ENCODE results near the gene CCDC141. TPM values are rescaled to one million over a fixed set of nuclear protein-coding genes. Genes with fewer than 3 reads are reported as not detected.

CCDC141 gene
- total and polyA plus RNA-seq, 12 donors: 5.2 to 379 (median 224) TPM

DNA sequence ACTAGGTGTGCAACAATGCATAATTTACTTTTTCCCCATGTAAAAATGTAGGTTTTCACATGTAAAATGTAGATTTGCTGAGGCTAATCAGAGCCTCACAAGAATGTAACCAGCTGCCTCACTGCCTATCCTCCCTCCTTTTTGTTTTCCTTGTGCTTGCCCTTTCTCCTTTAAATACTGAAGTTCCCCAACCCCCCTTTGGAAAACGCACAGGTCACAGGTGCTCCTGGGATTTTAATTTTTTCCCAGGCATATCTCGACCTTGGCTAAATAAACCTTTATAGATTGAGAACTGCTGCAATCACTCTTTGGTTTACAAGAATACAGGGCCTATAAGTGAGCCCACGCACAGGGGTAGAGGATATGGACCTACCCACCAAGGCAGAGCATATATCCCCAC, 165.5 kb downstream of the CCDC141 start:
- Histone ChIP-seq H3K4me3 (no peak overlapping the region), H3K27me3 (no peaks in the 10 kb centered on the region), H3K4me1 (peaks cover 3 to 33% (median 14%) of the 10 kb centered on the region in 9 donors), H3K27ac (peak overlapping the region in 3 of 10 donors; percentile 32 to 64 (median 58)), H3K36me3 (peaks cover 0 to 28% (median 0%) of the 10 kb centered on the region in 9 donors), H3K9me3 (no peaks in the 10 kb centered on the region)
- intact Hi-C loops (cut with DNase I): no loop called here
- DNase-seq: no peak
- no peak for ATAC-seq
- WGBS, 2 donors: 83 to 84% methylated on average over 3 of the region's 3 CpGs
- TF ChIP-seq, protein P1, sequence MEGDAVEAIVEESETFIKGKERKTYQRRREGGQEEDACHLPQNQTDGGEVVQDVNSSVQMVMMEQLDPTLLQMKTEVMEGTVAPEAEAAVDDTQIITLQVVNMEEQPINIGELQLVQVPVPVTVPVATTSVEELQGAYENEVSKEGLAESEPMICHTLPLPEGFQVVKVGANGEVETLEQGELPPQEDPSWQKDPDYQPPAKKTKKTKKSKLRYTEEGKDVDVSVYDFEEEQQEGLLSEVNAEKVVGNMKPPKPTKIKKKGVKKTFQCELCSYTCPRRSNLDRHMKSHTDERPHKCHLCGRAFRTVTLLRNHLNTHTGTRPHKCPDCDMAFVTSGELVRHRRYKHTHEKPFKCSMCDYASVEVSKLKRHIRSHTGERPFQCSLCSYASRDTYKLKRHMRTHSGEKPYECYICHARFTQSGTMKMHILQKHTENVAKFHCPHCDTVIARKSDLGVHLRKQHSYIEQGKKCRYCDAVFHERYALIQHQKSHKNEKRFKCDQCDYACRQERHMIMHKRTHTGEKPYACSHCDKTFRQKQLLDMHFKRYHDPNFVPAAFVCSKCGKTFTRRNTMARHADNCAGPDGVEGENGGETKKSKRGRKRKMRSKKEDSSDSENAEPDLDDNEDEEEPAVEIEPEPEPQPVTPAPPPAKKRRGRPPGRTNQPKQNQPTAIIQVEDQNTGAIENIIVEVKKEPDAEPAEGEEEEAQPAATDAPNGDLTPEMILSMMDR (IDR thresholded peaks at IDR 0.05): no peak

DNA sequence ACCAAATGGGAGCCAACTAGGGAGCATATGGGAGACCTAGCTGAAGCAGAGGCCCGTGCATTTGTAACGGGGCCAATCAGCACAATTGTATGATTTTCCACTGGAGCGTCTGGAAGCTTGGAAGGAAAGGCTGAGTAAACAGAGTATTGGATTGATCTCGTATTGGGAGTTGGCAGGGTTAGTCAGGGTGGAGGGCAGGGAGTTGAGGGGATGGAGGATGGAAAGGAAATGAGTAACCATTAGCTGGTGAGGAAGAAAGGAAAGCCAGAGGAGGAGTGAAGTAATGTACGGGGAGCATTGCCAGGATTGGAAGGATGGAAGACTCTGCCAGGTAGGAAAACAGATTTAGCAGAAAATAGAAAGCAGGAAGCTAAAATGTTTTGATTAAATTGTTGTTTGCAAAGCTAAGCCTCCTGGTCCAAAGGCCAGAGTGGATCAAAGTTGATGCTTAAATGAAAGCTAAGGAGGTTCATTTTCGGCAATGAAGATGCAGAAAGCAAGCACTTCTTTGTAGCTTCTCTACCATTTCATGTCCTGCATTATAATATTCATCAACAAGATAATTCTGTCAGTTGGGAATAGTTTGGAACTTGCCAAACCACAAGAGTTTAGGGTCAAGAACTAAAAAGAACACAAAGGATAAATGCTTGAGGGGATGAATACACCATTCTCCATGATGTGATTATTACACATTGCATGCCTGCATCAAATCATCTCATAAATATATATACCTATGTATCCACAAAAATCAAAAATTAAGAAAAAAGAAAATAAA, 167.1 kb downstream of the CCDC141 start:
- Histone ChIP-seq H3K36me3 (peaks cover 0 to 28% (median 0%) of the 10 kb centered on the region in 9 donors), H3K9me3 (no peaks in the 10 kb centered on the region), H3K4me3 (no peak overlapping the region), H3K4me1 (peaks cover 4 to 39% (median 18%) of the 10 kb centered on the region in 9 donors), H3K27ac (peak overlapping the region in 6 of 10 donors; percentile 3 to 64 (median 42)), H3K27me3 (no peaks in the 10 kb centered on the region)
- ATAC-seq (peak; percentile 60 to 93 (median 78)), DNase-seq (no peak)
- intact Hi-C loops (cut with DNase I): no loop called here
- 47 to 66% methylated on average over 6 of the region's 6 CpGs for WGBS, 2 donors
- TF ChIP-seq, protein P1 (IDR thresholded peaks at IDR 0.05): no peak

DNA sequence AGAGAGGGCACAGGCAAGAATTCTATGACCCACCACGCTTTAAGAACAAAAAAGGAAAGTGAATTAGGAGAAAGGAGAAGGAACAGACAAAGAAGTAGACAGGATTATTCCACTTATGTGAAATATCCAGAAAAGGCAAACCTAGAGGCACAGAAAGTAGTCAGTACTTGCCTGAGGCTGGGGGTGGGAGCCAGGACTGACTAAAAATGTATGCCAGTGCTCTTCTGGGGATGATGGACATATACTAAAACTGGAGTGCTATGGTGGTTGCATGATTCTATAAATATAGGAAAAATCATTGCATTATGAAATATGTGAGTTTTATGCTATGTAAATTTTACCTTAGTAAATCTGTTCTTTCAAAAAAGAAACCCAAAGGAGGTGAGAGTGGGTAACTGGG, 168.9 kb downstream of the CCDC141 start:
- TF ChIP-seq, protein P1 (IDR thresholded peaks at IDR 0.05): no peak
- H3K4me3 ChIP-seq: no peak overlapping the region
- no peaks in the 10 kb centered on the region for H3K27me3 ChIP-seq
- WGBS, 2 donors: 88 to 96% methylated on average over 1 of the region's 1 CpG
- DNase-seq: no peak
- H3K27ac ChIP-seq: no peak overlapping the region
- ATAC-seq: no peak
- H3K4me1 ChIP-seq: peaks cover 4 to 53% (median 26%) of the 10 kb centered on the region in 9 donors
- no peaks in the 10 kb centered on the region for H3K9me3 ChIP-seq
- H3K36me3 ChIP-seq: peaks cover 0 to 26% (median 0%) of the 10 kb centered on the region in 9 donors
- intact Hi-C loops (cut with DNase I): no loop called here

GRCh38 chr2:178880257-178880656, 169.7 kb downstream of the CCDC141 start:
- H3K4me3 ChIP-seq: no peak overlapping the region
- peaks cover 4 to 53% (median 26%) of the 10 kb centered on the region in 9 donors for H3K4me1 ChIP-seq
- 39 to 50% methylated on average over 3 of the region's 3 CpGs for WGBS, 2 donors
- H3K27me3 ChIP-seq: no peaks in the 10 kb centered on the region
- intact Hi-C loops (cut with DNase I): no loop called here
- H3K27ac ChIP-seq: peak overlapping the region in 1 of 10 donors; percentile 9
- DNase-seq (no peak), ATAC-seq (no peak)
- no peaks in the 10 kb centered on the region for H3K9me3 ChIP-seq
- TF ChIP-seq, protein P1 (IDR thresholded peaks at IDR 0.05): no peak
- peaks cover 0 to 18% (median 0%) of the 10 kb centered on the region in 9 donors for H3K36me3 ChIP-seq
